ENCODE results near the gene SERTAD1.

Gene SERTAD1

GRCh38 chr19:40376286-40376862, 49.4 kb downstream of the SERTAD1 start:
- DNase-seq (ENCODE audit: low read depth), result no peak

GRCh38 chr19:40374084-40374483, 51.7 kb downstream of the SERTAD1 start:
- DNase-seq (ENCODE audit: low read depth), result no peak

GRCh38 chr19:40371802-40372122, 54.0 kb downstream of the SERTAD1 start:
- no peak for DNase-seq (ENCODE audit: low read depth)

Measured in activated gamma-delta T cell treated with anti-CD3 and anti-CD28 coated beads, Interleukin-2, amount 50 U/mL, for 16 hours (primary cell).